ENCODE measurements around the gene DFFB. TPM values are rescaled to one million over a fixed set of nuclear protein-coding genes. Genes with fewer than 3 reads are reported as not detected.

Gene DFFB
- total and polyA plus RNA-seq, 2 of the 4 experiments (the other 2 are of a cell fraction), result 6.5 to 7.3 TPM

GRCh38 chr1:3931007-3931912 lies 74.0 kb downstream of the DFFB start:
- no peak overlapping the region for H2BK15ac ChIP-seq (ENCODE audit: low read depth, low read length)
- H3K56ac ChIP-seq (ENCODE audit: extremely low read depth, insufficient read depth, low read length), result no peak overlapping the region
- H2AK9ac ChIP-seq (replicated peaks; ENCODE audit: low read depth, low read length, poor library complexity), result no peak overlapping the region
- no peak for DNase-seq
- no peak overlapping the region for H2AK5ac ChIP-seq (ENCODE audit: low read depth, low read length)
- no peak overlapping the region for H3K18ac ChIP-seq (ENCODE audit: low read depth, low read length)
- H4K8ac ChIP-seq (ENCODE audit: low read depth in 2 of 2, low read length in 2 of 2), result no peak overlapping the region
- no peak overlapping the region for H3K4me3 ChIP-seq (ENCODE audit: insufficient read depth, low read depth, low read length)
- H3K14ac ChIP-seq (replicated peaks; ENCODE audit: low read depth, low read length), result no peak overlapping the region
- no peak overlapping the region for H2AFZ ChIP-seq (replicated peaks; ENCODE audit: low read length, poor library complexity)
- ATAC-seq (ENCODE audit: low read depth), result no peak
- dilution Hi-C loops (cut with HindIII; ENCODE audit: low sequenced_read_pairs, unreplicated experiment) (no loop called here), intact Hi-C loops (cut with micrococcal nuclease) (no loop called here), in situ Hi-C loops (cut with MboI; ENCODE audit: low sequenced_read_pairs) (no loop called here)
- no peak overlapping the region for H3K4ac ChIP-seq (ENCODE audit: low read depth, low read length)
- H2BK5ac ChIP-seq (ENCODE audit: low read depth, low read length, poor library complexity, severe bottlenecking), result no peak overlapping the region
- no peak overlapping the region for H3K4me2 ChIP-seq (ENCODE audit: low read depth, low read length)
- ChIA-PET POLR2A (ENCODE audit: unreplicated experiment) (no interaction called here), CTCF (no interaction called here)
- BruUV-seq (replicated peaks), result no TSS peak
- H2BK20ac ChIP-seq (ENCODE audit: low read depth, low read length), result no peak overlapping the region
- no peaks in the 10 kb centered on the region for H3K27me3 ChIP-seq (ENCODE audit: control insufficient read depth, insufficient read depth, low read length)
- no peaks in the 10 kb centered on the region for H3K36me3 ChIP-seq (ENCODE audit: control insufficient read depth, insufficient read depth, low read length)
- TF ChIP-seq FOS (IDR thresholded peaks at IDR 0.05; ENCODE audit: low read depth, low read length) (no peak), RCOR1 (IDR thresholded peaks at IDR 0.05; ENCODE audit: insufficient replicate concordance, low read length) (no peak), SMC3 (IDR thresholded peaks at IDR 0.05; ENCODE audit: low read depth, low read length) (no peak), MAZ (IDR thresholded peaks at IDR 0.05; ENCODE audit: borderline replicate concordance, low read depth, low read length) (no peak), RFX5 (IDR thresholded peaks at IDR 0.05; ENCODE audit: low read depth, low read length) (no peak), CTCF (conservative IDR thresholded peaks at IDR 0.05; ENCODE audit: low read depth, low read length) (no peak), POLR2A (IDR thresholded peaks at IDR 0.05; ENCODE audit: low read depth, low read length) (no peak), ELK1 (IDR thresholded peaks at IDR 0.05; ENCODE audit: borderline replicate concordance, low read depth, low read length) (no peak), CEBPB (IDR thresholded peaks at IDR 0.05; ENCODE audit: low read depth, low read length) (no peak), CHD1 (IDR thresholded peaks at IDR 0.05; ENCODE audit: low read depth, low read length) (no peak), MAFK (IDR thresholded peaks at IDR 0.05; ENCODE audit: low read depth, low read length) (no peak), RAD21 (IDR thresholded peaks at IDR 0.05; ENCODE audit: low read length) (no peak), NFE2L2 (IDR thresholded peaks at IDR 0.05; ENCODE audit: low read depth, low read length) (no peak)
- no peak overlapping the region for H3K27ac ChIP-seq (ENCODE audit: insufficient read depth, low read length)
- H3K9me3 ChIP-seq (ENCODE audit: control insufficient read depth, insufficient read depth, low read length), result peaks cover 20% of the 10 kb centered on the region; the same call in 1 of the 2 replicates
- no peak overlapping the region for H4K5ac ChIP-seq (ENCODE audit: low read depth, low read length)
- 60% methylated on average over 9 of the region's 17 CpGs; no CpG with 5 or more reads in 1 of the 2 experiments for WGBS, 2 experiments (ENCODE audit: extremely low coverage in 2 of 2, insufficient read length in 1 of 2)
- no peak overlapping the region for H3K9ac ChIP-seq (ENCODE audit: low read depth, low read length)
- no peaks in the 10 kb centered on the region for H3K79me1 ChIP-seq (ENCODE audit: low read depth in 1 of 2, low read length in 2 of 2)
- no peak overlapping the region for H2BK120ac ChIP-seq (ENCODE audit: low read depth, low read length)
- H3K9me1 ChIP-seq (ENCODE audit: insufficient read depth, low read length), result no peaks in the 10 kb centered on the region
- no peak overlapping the region for H4K91ac ChIP-seq (ENCODE audit: insufficient read depth, low read depth, low read length)
- no peaks in the 10 kb centered on the region for H3K4me1 ChIP-seq (ENCODE audit: control insufficient read depth, insufficient read depth, low read length)
- H3K23ac ChIP-seq (ENCODE audit: low read depth, low read length), result no peak overlapping the region
- no peaks in the 10 kb centered on the region for H4K20me1 ChIP-seq (ENCODE audit: insufficient read depth, low read length)
